LNCaP clone FGC (cell line): ENCODE measurements around the gene PRDM11.

Experiments
- DNase-seq: peaks from one replicate; pipeline ENCODE4 v3.0.0-alpha.2; 2011; ENCODE audit warnings: low read depth
- H3K4me3 ChIP-seq: 2 replicates; pipeline ENCODE4 v1.5.1; 2011; ENCODE audit warnings: mild to moderate bottlenecking, low read depth, low read length, control low read depth
- TF ChIP-seq, protein P1 (sequence below): IDR thresholded peaks from 2 replicates; pipeline ENCODE4 v1.5.1; 2012; ENCODE audit warnings: mild to moderate bottlenecking; ENCODE audit not compliant: control insufficient read depth, insufficient read depth; ENCODE audit errors: extremely low read depth

PRDM11 gene

DNA sequence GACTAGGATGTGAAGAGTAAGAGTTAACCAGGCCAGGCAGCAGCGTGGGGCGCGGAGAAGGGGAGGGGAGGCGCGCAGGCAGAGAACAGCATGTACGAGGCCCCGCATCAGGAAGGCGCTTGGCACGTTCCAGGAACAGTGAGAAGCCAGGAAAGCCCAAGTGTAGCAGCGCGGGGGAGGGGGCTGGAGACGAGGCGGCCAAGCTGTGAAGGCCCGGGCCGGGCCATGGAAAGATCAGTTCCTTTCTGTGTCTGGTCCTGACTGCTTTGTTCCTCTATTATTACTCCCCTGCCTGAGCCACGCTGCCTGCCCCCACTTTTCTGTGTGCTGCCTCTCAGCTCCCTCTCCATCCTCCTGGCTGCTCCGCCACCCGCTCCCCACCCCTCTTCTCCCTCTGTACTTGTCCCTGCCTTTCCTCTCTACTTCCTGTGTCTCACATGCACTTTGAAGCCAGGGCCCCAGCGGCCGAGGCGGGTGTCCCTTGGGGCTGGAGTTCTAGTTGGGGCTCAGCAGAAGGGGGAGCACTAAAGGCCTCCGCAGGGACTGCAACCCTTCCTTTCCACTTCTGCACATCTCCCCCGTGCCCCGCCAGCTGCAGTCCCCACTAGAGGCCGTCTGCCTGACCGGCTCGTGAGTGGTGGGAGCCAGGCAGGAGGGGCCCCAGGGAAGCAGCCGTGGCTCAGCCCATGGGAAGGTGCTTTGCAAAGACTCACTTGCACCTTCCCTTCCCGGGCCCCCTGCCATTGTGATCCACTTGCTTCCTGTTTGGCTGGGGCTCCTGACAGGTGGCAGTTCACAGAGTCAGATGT lies 63.7 kb downstream of the PRDM11 start:
- no peak for DNase-seq
- TF ChIP-seq, protein P1, sequence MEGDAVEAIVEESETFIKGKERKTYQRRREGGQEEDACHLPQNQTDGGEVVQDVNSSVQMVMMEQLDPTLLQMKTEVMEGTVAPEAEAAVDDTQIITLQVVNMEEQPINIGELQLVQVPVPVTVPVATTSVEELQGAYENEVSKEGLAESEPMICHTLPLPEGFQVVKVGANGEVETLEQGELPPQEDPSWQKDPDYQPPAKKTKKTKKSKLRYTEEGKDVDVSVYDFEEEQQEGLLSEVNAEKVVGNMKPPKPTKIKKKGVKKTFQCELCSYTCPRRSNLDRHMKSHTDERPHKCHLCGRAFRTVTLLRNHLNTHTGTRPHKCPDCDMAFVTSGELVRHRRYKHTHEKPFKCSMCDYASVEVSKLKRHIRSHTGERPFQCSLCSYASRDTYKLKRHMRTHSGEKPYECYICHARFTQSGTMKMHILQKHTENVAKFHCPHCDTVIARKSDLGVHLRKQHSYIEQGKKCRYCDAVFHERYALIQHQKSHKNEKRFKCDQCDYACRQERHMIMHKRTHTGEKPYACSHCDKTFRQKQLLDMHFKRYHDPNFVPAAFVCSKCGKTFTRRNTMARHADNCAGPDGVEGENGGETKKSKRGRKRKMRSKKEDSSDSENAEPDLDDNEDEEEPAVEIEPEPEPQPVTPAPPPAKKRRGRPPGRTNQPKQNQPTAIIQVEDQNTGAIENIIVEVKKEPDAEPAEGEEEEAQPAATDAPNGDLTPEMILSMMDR: no peak

DNA sequence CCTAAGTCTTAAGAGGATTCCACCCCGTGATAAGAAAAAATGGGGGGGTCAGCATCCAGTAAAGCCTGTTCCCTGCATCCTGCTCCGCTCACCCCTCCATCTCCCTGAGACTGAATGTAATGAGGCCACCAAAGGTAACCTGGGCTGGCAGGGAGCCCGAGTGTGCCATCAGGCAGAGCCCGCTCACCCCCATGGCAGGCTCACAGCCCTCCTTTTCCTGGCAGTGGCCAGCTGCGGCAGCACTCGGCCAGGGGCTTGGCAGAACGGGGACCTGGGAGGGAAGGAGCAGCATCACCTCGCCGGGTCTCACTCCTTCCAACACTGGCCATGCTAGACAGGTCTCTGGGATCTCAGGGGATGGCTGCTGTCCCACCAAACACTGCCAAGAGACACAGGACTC lies 64.4 kb downstream of the PRDM11 start:
- H3K4me3 ChIP-seq: no peak overlapping the region
- no peak for DNase-seq
- TF ChIP-seq, protein P1: no peak

More for the DNA sequence above, 63.7 kb downstream of the PRDM11 start:
- H3K4me3 ChIP-seq: no peak overlapping the region

DNA sequence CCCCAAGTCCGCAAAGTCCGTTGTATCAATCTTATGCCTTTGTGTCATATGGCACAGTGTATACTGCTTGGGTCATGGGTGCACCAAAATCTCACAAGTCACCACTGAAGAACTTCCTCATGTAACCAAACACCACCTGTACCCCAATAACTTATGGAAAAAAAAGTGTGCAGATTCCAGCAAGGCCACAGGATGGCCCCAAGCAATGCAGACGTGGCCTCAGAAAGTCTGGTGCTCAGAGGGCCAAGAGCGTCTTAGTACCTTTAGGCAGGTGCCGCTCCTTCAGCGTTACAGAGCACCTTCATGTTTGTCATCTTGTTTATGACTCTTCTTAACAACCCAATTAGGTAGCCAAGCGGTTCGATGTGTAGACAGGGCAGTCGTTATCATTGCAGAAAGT lies 65.3 kb downstream of the PRDM11 start:
- H3K4me3 ChIP-seq: no peak overlapping the region
- no peak for DNase-seq
- TF ChIP-seq, protein P1: peak; percentile 26; the same call in 1 of the 2 replicates

DNA sequence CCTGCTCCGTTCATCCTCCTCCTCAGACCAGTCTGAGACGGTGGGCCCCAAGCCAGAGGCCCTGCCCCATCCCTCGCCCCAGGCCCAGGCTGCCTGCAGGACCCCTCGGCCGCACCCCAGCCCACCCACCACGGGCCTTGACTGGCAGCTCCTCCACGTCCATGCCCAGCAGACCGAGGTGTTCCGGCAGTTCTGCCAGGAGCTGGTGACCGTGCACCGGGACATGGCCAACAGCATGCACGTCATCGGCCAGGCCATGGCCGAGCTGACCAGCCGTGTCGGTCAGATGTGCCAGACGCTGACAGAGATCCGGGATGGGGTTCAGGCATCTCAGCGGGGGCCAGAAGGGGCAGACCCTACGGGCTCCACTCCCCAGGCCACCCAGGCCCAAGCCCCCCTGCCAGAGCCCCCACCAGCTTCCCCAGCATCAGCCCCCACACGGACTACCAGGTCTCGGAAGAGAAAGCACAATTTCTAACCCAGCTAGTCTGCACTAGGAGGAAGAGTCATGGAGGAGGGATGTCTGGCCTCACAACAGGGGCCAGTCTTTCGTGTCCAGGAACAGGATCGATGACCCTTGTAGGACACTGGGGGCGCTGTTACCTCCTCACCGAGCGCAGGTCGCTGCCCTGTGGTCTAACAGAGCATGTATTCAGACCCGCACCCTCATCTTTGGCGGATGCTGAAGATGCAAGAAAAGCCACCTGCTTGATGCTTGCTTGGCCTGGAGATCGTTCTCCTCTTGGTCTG lies 66.3 kb downstream of the PRDM11 start:
- TF ChIP-seq, protein P1: peak; percentile 21; the same call in 1 of the 2 replicates
- no peak for DNase-seq
- no peak overlapping the region for H3K4me3 ChIP-seq

DNA sequence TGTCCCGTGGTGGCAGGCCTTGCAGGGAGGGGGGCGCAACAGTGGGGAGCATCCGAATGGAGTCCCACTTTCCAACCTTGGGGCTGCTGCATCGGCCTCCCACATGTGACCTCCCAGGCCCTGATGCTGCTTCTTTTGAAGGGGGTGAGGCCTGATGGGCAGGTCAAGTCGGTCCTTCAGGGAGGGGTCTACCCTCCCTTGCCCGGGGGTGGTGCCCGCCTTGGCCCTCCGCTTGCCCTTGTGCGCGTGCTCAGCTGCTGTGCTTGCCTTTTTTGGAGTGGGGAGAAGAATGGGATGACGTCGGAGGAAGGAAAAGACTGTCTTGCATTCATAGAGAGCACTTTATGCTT lies 66.9 kb downstream of the PRDM11 start:
- no peak overlapping the region for H3K4me3 ChIP-seq
- DNase-seq: no peak
- TF ChIP-seq, protein P1: no peak

DNA sequence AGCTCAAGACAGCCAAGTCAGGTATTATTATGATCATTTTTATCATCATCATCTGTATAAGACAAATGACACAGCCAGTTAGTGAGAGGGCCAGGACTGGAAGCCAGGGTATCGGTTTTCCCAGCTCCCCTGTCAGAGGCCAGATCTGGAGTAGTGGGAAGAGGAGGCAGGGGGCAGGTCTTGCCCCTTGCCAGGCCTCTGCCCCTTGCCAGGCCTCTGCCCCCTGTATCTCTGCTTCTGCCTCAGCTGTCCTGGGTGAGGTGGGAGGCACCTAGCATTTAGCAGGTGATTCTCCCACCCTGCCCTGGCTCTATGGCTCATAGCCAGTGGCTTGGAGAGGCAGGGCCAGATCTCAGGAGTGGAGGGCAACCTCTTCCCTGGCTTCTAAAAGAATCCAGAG lies 67.3 kb downstream of the PRDM11 start:
- no peak overlapping the region for H3K4me3 ChIP-seq
- no peak for DNase-seq
- TF ChIP-seq, protein P1: no peak
